B cell (primary cell): Measurements from ENCODE around the gene EHD4. TPM values are rescaled to one million over a fixed set of nuclear protein-coding genes. Genes with fewer than 3 reads are reported as not detected.

Experiments used
- ATAC-seq: fragments of 200-7000 bp; cut with Tn5 transposase; one replicate; pipeline ENCODE4 v1.10.0; 2021; ENCODE audit warnings: low read depth, mild to moderate bottlenecking, moderate number of reproducible peaks, moderate library complexity
- CTCF ChIA-PET: fragments of 350-600 bp; sonication (Branson Sonifier 250); formaldehyde crosslinking; loops from one replicate; lab custom pipeline; 2021; ENCODE audit warnings: antibody characterized with exemption, inconsistent platforms; lab: Charles Lee
- POLR2A ChIA-PET: fragments of 350-600 bp; sonication (Branson Sonifier 250); formaldehyde crosslinking; loops from one replicate; lab custom pipeline; 2021; ENCODE audit warnings: antibody characterized with exemption; lab: Charles Lee
- DNase-seq: peaks from one replicate; pipeline ENCODE4 v3.0.0; 2013
- H2AFZ ChIP-seq: 2 replicates; pipeline ENCODE4 v1.6.1; 2012; ENCODE audit warnings: mild to moderate bottlenecking, low read depth, low read length; ENCODE audit not compliant: insufficient read depth, poor library complexity, severe bottlenecking
- H3K27ac ChIP-seq, 2 donors: 1 replicate in 1 of 2; 2 replicates in 1 of 2; pipeline ENCODE4 v1.5.1; 2012 to 2013; ENCODE audit warnings: low read length in 2 of 2, mild to moderate bottlenecking in 2 of 2, moderate library complexity in 1 of 2
- H3K27me3 ChIP-seq, 4 experiments: fragments of 200-600 bp in 1 of 4; sonication (generic) in 1 of 4; replicated peaks in 1 of 4; 1 replicate in 2 of 4; 2 replicates in 2 of 4; pipeline versions ENCODE4 v1.6.1 to v1.7.0; 2013 to 2016; ENCODE audit warnings: low read length in 3 of 4, mild to moderate bottlenecking in 2 of 4, mixed read lengths in 1 of 4, moderate library complexity in 1 of 4; ENCODE audit not compliant: insufficient read depth in 4 of 4, control insufficient read depth in 3 of 4; ENCODE audit errors: control extremely low read depth in 1 of 4
- H3K36me3 ChIP-seq, 2 experiments: replicated peaks in 1 of 2; 1 replicate in 1 of 2; 2 replicates in 1 of 2; pipeline versions ENCODE4 v1.6.1 to v1.7.1; 2013; ENCODE audit warnings: low read length in 1 of 2; ENCODE audit not compliant: insufficient read depth in 2 of 2, control insufficient read depth in 1 of 2; ENCODE audit errors: control extremely low read depth in 1 of 2, extremely low read depth in 1 of 2
- H3K4me1 ChIP-seq, 2 donors: fragments of 200-600 bp in 1 of 2; sonication (generic) in 1 of 2; 1 replicate in 1 of 2; 2 replicates in 1 of 2; pipeline versions ENCODE4 v1.5.1 to v1.6.1; 2013 to 2017; ENCODE audit warnings: low read length in 2 of 2; ENCODE audit not compliant: control insufficient read depth in 2 of 2, insufficient read depth in 2 of 2
- H3K4me2 ChIP-seq: replicated peaks from 2 replicates; pipeline ENCODE3; 2012; ENCODE audit warnings: mild to moderate bottlenecking, low read depth, low read length; ENCODE audit not compliant: poor library complexity, severe bottlenecking
- H3K4me3 ChIP-seq, 5 experiments: fragments of 200-600 bp in 1 of 5; sonication (generic) in 1 of 5; 1 replicate in 3 of 5; 2 replicates in 2 of 5; pipeline versions ENCODE4 v1.5.1 to v1.7.0; 2011 to 2016; ENCODE audit warnings: low read length in 4 of 5, mild to moderate bottlenecking in 4 of 5, low read depth in 2 of 5, control low read depth in 1 of 5, moderate library complexity in 1 of 5; ENCODE audit not compliant: insufficient read depth in 1 of 5; ENCODE audit errors: control extremely low read depth in 1 of 5, extremely low read depth in 1 of 5
- H3K79me2 ChIP-seq: fragments of 200-600 bp; sonication (generic); one replicate; pipeline ENCODE4 v1.6.0; 2016; ENCODE audit warnings: low read length; ENCODE audit not compliant: control insufficient read depth, insufficient read depth
- H3K9ac ChIP-seq: fragments of 200-600 bp; sonication (generic); 2 replicates; pipeline ENCODE4 v1.6.1; 2017; ENCODE audit warnings: mild to moderate bottlenecking, low read length, moderate library complexity
- H3K9me3 ChIP-seq, 3 donors: one replicate each; pipeline versions ENCODE4 v1.6.1 to v1.7.1; 2013; ENCODE audit warnings: low read length in 2 of 3; ENCODE audit not compliant: control insufficient read depth in 2 of 3, insufficient read depth in 1 of 3; ENCODE audit errors: control extremely low read depth in 1 of 3
- H4K20me1 ChIP-seq: 2 replicates; pipeline ENCODE4 v1.6.0; 2012; ENCODE audit warnings: mild to moderate bottlenecking, low read length; ENCODE audit not compliant: insufficient read depth, control insufficient read depth, poor library complexity, severe bottlenecking
- H3K27ac Mint-ChIP-seq: one replicate; pipeline ENCODE4 v1.8.0; 2021; ENCODE audit warnings: mixed read lengths
- H3K27me3 Mint-ChIP-seq: one replicate; pipeline ENCODE4 v1.8.0; 2021; ENCODE audit warnings: mixed read lengths
- H3K4me1 Mint-ChIP-seq: one replicate; pipeline ENCODE4 v1.8.0; 2021; ENCODE audit warnings: mixed read lengths
- H3K4me3 Mint-ChIP-seq: one replicate; pipeline ENCODE4 v1.8.0; 2021; ENCODE audit warnings: mixed read lengths
- H3K9me3 Mint-ChIP-seq: one replicate; pipeline ENCODE4 v1.8.0; 2022; ENCODE audit warnings: mixed read lengths; ENCODE audit not compliant: insufficient read depth
- CTCF ChIP-seq: fragments of 200-600 bp; IDR thresholded peaks from one replicate; pipeline ENCODE4 v1.8.0; 2022; ENCODE audit warnings: antibody characterized with exemption, mild to moderate bottlenecking
- EZH2 ChIP-seq: IDR thresholded peaks from 2 replicates; pipeline ENCODE4 v1.6.1; 2012; ENCODE audit warnings: borderline replicate concordance, low read depth, mild to moderate bottlenecking, moderate library complexity, low read length; ENCODE audit not compliant: insufficient read depth, poor library complexity, severe bottlenecking
- WGBS: methylation state at CpG from one replicate; pipeline ENCODE4 v1.1.5; 2013; ENCODE audit warnings: missing lambda C conversion rate; ENCODE audit not compliant: insufficient coverage; 5-methylcytosine and 5-hydroxymethylcytosine counted together
- intact Hi-C: fragments of 100-400 bp; cut with micrococcal nuclease; formaldehyde crosslinking; loops from one replicate; pipeline ENCODE4 v1.10.0; 2022
- polyA plus RNA-seq: library from polyadenylated mRNA; depleted of rRNA; stranded (reverse); fragments of >200 nt; gene quantifications from 2 replicates; pipeline ENCODE4 v1.2.3, GENCODE V29; 2012
- total RNA-seq, 2 donors: library from RNA; stranded (reverse); fragments of 120-200 nt in 1 of 2; gene quantifications; 1 replicate in 1 of 2; 2 replicates in 1 of 2; pipeline versions ENCODE4 v1.2.3 to v1.2.4, GENCODE V29; 2013 to 2022

Gene EHD4
- total and polyA plus RNA-seq, 2 donors (not counting 1 experiment from before 2014, with no cell fraction given): 3.1 to 12.7 TPM

- Histone ChIP-seq H3K4me1 (peaks cover 0 to 6% of the 10 kb centered on the region in 2 donors), H4K20me1 (no peaks in the 10 kb centered on the region), H3K27me3 (no peaks in the 10 kb centered on the region), H3K36me3 (no peaks in the 10 kb centered on the region), H2AFZ (no peak overlapping the region), H3K4me2 (no peak overlapping the region), H3K79me2 (no peaks in the 10 kb centered on the region), H3K9ac (no peak overlapping the region), H3K4me3 (no peak overlapping the region), H3K9me3 (no peaks in the 10 kb centered on the region), H3K27ac (no peak overlapping the region)
- H3K4me1 Mint-ChIP-seq: peaks cover 4% of the 10 kb centered on the region
- WGBS: no CpG with 5 or more reads among the region's 1 CpG
- intact Hi-C loops: no loop called here
- no peaks in the 10 kb centered on the region for H3K27me3 Mint-ChIP-seq
- no peak overlapping the region for H3K27ac Mint-ChIP-seq
- TF ChIP-seq EZH2: no peak
- TF ChIP-seq CTCF: no peak
- no peak for ATAC-seq
- H3K9me3 Mint-ChIP-seq: no peaks in the 10 kb centered on the region
- CTCF ChIA-PET: no interaction called here
- POLR2A ChIA-PET: no interaction called here
- no peak for DNase-seq
- no peak overlapping the region for H3K4me3 Mint-ChIP-seq
Measured at GRCh38 chr15:42010434-42010833, 38.1 kb upstream of the EHD4 start.

- H3K9me3 Mint-ChIP-seq: no peaks in the 10 kb centered on the region
- no peak overlapping the region for H3K27ac ChIP-seq
- no peak for ATAC-seq
- no peak overlapping the region for H3K4me2 ChIP-seq
- no peak overlapping the region for H3K4me3 ChIP-seq
- H3K27me3 Mint-ChIP-seq: no peaks in the 10 kb centered on the region
- H3K79me2 ChIP-seq: no peaks in the 10 kb centered on the region
- H3K4me3 Mint-ChIP-seq: no peak overlapping the region
- H2AFZ ChIP-seq: no peak overlapping the region
- no peak for DNase-seq
- H3K4me1 Mint-ChIP-seq: peaks cover 4% of the 10 kb centered on the region
- 88% methylated on average over 5 of the region's 5 CpGs for WGBS
- ChIA-PET POLR2A (no interaction called here), CTCF (interaction anchor here (1.3 kb wide), 1 partner anchor 20 kb away, joined by 3 read pairs; no protein-coding TSS in a partner anchor)
- no peak overlapping the region for H3K27ac Mint-ChIP-seq
- H3K4me1 ChIP-seq: peaks cover 0 to 6% of the 10 kb centered on the region in 2 donors
- no peaks in the 10 kb centered on the region for H3K27me3 ChIP-seq
- no peaks in the 10 kb centered on the region for H4K20me1 ChIP-seq
- no peak for TF ChIP-seq CTCF
- TF ChIP-seq EZH2: no peak
- intact Hi-C loops: no loop called here
- H3K9ac ChIP-seq: no peak overlapping the region
- H3K36me3 ChIP-seq: no peaks in the 10 kb centered on the region
- H3K9me3 ChIP-seq: no peaks in the 10 kb centered on the region
Measured at GRCh38 chr15:42009474-42009873, 37.1 kb upstream of the EHD4 start.
